Mammary epithelial cell (primary cell): ENCODE results near the gene PTCH2.
"Not testable (repeated sequence)": the region's sequence is repeated elsewhere in the genome, so short reads cannot be mapped to it uniquely, and the experiment has no call there.

Experiments used
- EZH2 ChIP-seq: IDR thresholded peaks from 2 replicates; pipeline ENCODE4 v1.6.1; 2012; ENCODE audit warnings: low read length, inconsistent platforms, borderline replicate concordance
- TF ChIP-seq, protein P1 (sequence below), 2 donors: IDR thresholded peaks in 1 of 2; conservative IDR thresholded peaks in 1 of 2; 2 replicates each; pipeline ENCODE4 v1.5.1; 2011 to 2012; ENCODE audit warnings: inconsistent platforms in 2 of 2, low read length in 2 of 2, mild to moderate bottlenecking in 2 of 2, control low read depth in 1 of 2, low read depth in 1 of 2; ENCODE audit not compliant: insufficient read depth in 1 of 2; ENCODE audit errors: extremely low read depth in 1 of 2

DNA sequence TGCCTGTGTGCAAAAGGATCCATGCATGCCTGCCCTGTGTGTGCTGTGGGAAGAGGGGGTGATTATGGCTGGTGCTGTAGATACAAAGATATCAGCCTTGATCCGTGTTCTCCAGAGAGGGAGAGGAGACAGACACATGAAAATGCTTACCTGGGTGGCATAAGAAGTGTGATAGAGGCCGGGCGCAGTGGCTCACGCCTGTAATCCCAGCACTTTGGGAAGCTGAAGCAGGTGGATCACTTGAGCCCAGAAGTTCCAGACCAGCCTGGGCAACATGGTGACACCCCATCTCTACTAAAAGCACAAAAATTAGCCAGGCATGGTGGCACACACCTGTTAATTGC lies 32.3 kb downstream of the PTCH2 start:
- TF ChIP-seq, protein P1, sequence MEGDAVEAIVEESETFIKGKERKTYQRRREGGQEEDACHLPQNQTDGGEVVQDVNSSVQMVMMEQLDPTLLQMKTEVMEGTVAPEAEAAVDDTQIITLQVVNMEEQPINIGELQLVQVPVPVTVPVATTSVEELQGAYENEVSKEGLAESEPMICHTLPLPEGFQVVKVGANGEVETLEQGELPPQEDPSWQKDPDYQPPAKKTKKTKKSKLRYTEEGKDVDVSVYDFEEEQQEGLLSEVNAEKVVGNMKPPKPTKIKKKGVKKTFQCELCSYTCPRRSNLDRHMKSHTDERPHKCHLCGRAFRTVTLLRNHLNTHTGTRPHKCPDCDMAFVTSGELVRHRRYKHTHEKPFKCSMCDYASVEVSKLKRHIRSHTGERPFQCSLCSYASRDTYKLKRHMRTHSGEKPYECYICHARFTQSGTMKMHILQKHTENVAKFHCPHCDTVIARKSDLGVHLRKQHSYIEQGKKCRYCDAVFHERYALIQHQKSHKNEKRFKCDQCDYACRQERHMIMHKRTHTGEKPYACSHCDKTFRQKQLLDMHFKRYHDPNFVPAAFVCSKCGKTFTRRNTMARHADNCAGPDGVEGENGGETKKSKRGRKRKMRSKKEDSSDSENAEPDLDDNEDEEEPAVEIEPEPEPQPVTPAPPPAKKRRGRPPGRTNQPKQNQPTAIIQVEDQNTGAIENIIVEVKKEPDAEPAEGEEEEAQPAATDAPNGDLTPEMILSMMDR (conservative IDR thresholded peaks at IDR 0.05 in 1 of 2, IDR thresholded peaks at IDR 0.05 in 1 of 2; ENCODE audit: extremely low read depth in 1 of 2, insufficient read depth in 1 of 2, low read depth in 1 of 2, low read length in 2 of 2): not testable (repeated sequence)
- TF ChIP-seq EZH2: not testable (repeated sequence)
